Choroid plexus epithelial cell (primary cell): ENCODE data around the gene TMEM19.

Source experiments
- DNase-seq: peaks from one replicate; pipeline ENCODE4 v3.0.0-alpha.2; 2010; ENCODE audit warnings: low read depth
- H3K4me3 ChIP-seq: 2 replicates; pipeline ENCODE4 v1.5.1; 2011; ENCODE audit warnings: low read depth, mild to moderate bottlenecking, control low read depth, low read length, moderate library complexity
- CTCF ChIP-seq: conservative IDR thresholded peaks from 2 replicates; pipeline ENCODE4 v1.5.1; 2011; ENCODE audit warnings: low read depth, mild to moderate bottlenecking, control low read depth, inconsistent platforms, low read length, moderate library complexity

TMEM19 gene

GRCh38 chr12:71655495-71655894 lies 30.4 kb upstream of the TMEM19 start:
- TF ChIP-seq CTCF, result no peak
- no peak overlapping the region for H3K4me3 ChIP-seq
- DNase-seq, result no peak

GRCh38 chr12:71655907-71656306 lies 30.0 kb upstream of the TMEM19 start:
- no peak for TF ChIP-seq CTCF
- DNase-seq, result no peak
- no peak overlapping the region for H3K4me3 ChIP-seq

GRCh38 chr12:71656740-71657139 lies 29.1 kb upstream of the TMEM19 start:
- DNase-seq, result no peak
- H3K4me3 ChIP-seq, result no peak overlapping the region
- TF ChIP-seq CTCF, result no peak

- TF ChIP-seq CTCF, result no peak
- peak overlapping the region; percentile 95 for H3K4me3 ChIP-seq
- peak; percentile 66 for DNase-seq
Measured at GRCh38 chr12:71661977-71662530, 23.8 kb upstream of the TMEM19 start.

- DNase-seq, result peak; percentile 60
- peak overlapping the region; percentile 95 for H3K4me3 ChIP-seq
- no peak for TF ChIP-seq CTCF
Measured at GRCh38 chr12:71662849-71663560, 22.9 kb upstream of the TMEM19 start.

GRCh38 chr12:71663561-71664410 lies 22.1 kb upstream of the TMEM19 start, which contains the start of the genes THAP2 and ZFC3H1:
TSS of gene THAP2 (plus strand) at chr12:71664301. CDS start at chr12:71664510, 209 bp downstream.
TSS of gene ZFC3H1 (minus strand) at chr12:71663848. CDS start at chr12:71663610, 238 bp downstream.
- DNase-seq, result peak; percentile 100
- H3K4me3 ChIP-seq, result peak within 1 kb of the TSS; percentile 95
- peak; percentile 55 for TF ChIP-seq CTCF
